Endothelial cell (in vitro differentiated cells): ENCODE measurements around the gene TEC. TPM values are rescaled to one million over a fixed set of nuclear protein-coding genes. Genes with fewer than 3 reads are reported as not detected.

Experiments used
- DNase-seq: peaks from one replicate; pipeline ENCODE4 v3.0.0; 2021; ENCODE audit warnings: low spot score
- H3K27ac Mint-ChIP-seq: one replicate; pipeline ENCODE4 v1.8.0; 2021; ENCODE audit warnings: mixed read lengths, inconsistent platforms; ENCODE audit not compliant: unreplicated experiment
- H3K27me3 Mint-ChIP-seq: one replicate; pipeline ENCODE4 v1.8.0; 2021; ENCODE audit warnings: mild to moderate bottlenecking, moderate library complexity, mixed read lengths, inconsistent platforms; ENCODE audit not compliant: unreplicated experiment
- H3K36me3 Mint-ChIP-seq: one replicate; pipeline ENCODE4 v1.8.0; 2021; ENCODE audit warnings: mild to moderate bottlenecking, low read depth, mixed read lengths, inconsistent platforms; ENCODE audit not compliant: unreplicated experiment
- H3K4me1 Mint-ChIP-seq: one replicate; pipeline ENCODE4 v1.8.0; 2021; ENCODE audit warnings: mild to moderate bottlenecking, mixed read lengths, inconsistent platforms; ENCODE audit not compliant: unreplicated experiment
- H3K4me3 Mint-ChIP-seq: one replicate; pipeline ENCODE4 v1.8.0; 2021; ENCODE audit warnings: mild to moderate bottlenecking, mixed read lengths, inconsistent platforms; ENCODE audit not compliant: unreplicated experiment
- H3K9me3 Mint-ChIP-seq: one replicate; pipeline ENCODE4 v1.8.0; 2021; ENCODE audit warnings: mixed read lengths, inconsistent platforms; ENCODE audit not compliant: unreplicated experiment
- total RNA-seq: library from RNA; stranded (reverse); fragmentation: NEBNext Ultra II Directional; extraction: Animal tissue kit (Norgen Biotek cat#: 25700); gene quantifications from one replicate; pipeline ENCODE4 v1.2.1, GENCODE V29; 2021; ENCODE audit not compliant: unreplicated experiment
- TF ChIP-seq, protein P1 (sequence below): fragments of 200-600 bp; sonication (generic); IDR thresholded peaks from one replicate; pipeline ENCODE4 v1.5.0; 2021; ENCODE audit warnings: antibody characterized with exemption; ENCODE audit not compliant: unreplicated experiment

The TEC gene
- total RNA-seq, 1 donor from 2014 or later: 1.9 TPM

DNA sequence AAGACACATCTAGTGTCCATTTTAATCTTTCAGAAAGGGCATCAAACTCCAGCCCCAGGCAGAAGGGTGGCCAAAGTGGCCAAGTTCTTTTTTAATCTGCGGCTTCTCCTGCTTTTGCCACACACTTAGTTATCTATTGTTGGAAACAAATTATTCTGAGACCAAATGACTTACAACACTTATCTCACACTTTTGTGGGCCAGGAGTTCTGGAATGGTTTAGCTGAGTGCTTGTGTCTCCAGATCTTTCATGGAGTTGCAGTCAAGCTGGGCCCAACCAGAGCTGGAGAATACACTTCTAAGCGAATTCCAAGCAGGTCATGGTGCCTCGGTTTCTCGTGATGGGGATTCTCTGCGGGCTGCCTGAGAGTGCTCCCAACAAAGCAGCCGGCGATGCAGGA, 139.5 kb downstream of the TEC start:
- TF ChIP-seq, protein P1, sequence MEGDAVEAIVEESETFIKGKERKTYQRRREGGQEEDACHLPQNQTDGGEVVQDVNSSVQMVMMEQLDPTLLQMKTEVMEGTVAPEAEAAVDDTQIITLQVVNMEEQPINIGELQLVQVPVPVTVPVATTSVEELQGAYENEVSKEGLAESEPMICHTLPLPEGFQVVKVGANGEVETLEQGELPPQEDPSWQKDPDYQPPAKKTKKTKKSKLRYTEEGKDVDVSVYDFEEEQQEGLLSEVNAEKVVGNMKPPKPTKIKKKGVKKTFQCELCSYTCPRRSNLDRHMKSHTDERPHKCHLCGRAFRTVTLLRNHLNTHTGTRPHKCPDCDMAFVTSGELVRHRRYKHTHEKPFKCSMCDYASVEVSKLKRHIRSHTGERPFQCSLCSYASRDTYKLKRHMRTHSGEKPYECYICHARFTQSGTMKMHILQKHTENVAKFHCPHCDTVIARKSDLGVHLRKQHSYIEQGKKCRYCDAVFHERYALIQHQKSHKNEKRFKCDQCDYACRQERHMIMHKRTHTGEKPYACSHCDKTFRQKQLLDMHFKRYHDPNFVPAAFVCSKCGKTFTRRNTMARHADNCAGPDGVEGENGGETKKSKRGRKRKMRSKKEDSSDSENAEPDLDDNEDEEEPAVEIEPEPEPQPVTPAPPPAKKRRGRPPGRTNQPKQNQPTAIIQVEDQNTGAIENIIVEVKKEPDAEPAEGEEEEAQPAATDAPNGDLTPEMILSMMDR: no peak
- Mint-ChIP-seq H3K9me3 (no peaks in the 10 kb centered on the region), H3K27me3 (no peaks in the 10 kb centered on the region), H3K27ac (no peak overlapping the region), H3K4me1 (no peaks in the 10 kb centered on the region), H3K4me3 (no peak overlapping the region), H3K36me3 (no peaks in the 10 kb centered on the region)
- DNase-seq: no peak

DNA sequence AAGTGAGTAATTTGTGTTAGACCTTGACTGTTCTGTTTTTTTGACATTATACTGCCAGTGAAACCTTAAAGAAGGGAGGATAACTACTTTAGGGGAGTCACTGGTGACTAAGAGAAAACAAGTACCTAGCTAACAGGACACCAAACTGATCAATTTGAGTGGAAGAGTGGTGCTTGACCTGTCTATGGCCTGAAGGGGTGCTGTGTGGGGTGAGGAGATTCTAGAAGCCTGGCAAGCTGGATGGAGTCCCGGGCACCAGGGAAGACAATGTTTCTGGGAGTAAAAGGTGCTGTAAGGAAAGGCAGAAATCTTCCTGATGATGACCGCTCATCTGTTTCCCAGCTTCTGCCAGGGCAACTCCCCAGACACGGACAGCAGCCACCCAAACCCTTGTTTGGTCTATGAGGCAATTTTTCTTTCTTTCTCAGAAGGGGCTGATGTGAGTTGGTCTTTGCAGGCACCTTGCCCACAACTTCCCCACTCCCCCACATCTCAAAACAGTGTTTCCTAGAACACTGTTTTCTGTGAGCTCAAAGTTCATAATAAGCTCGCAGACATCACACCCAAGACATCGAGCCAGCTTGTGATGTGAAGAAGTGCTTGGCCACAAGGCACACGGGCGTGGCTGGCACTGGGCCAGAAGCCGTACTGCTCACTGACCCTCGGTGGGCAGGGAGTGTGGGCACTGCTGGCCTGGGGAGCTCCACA, 140.2 kb downstream of the TEC start:
- TF ChIP-seq, protein P1: no peak
- DNase-seq: no peak
- no peaks in the 10 kb centered on the region for H3K27me3 Mint-ChIP-seq
- no peaks in the 10 kb centered on the region for H3K36me3 Mint-ChIP-seq
- no peaks in the 10 kb centered on the region for H3K4me1 Mint-ChIP-seq
- H3K4me3 Mint-ChIP-seq: no peak overlapping the region
- H3K9me3 Mint-ChIP-seq: no peaks in the 10 kb centered on the region
- no peak overlapping the region for H3K27ac Mint-ChIP-seq

DNA sequence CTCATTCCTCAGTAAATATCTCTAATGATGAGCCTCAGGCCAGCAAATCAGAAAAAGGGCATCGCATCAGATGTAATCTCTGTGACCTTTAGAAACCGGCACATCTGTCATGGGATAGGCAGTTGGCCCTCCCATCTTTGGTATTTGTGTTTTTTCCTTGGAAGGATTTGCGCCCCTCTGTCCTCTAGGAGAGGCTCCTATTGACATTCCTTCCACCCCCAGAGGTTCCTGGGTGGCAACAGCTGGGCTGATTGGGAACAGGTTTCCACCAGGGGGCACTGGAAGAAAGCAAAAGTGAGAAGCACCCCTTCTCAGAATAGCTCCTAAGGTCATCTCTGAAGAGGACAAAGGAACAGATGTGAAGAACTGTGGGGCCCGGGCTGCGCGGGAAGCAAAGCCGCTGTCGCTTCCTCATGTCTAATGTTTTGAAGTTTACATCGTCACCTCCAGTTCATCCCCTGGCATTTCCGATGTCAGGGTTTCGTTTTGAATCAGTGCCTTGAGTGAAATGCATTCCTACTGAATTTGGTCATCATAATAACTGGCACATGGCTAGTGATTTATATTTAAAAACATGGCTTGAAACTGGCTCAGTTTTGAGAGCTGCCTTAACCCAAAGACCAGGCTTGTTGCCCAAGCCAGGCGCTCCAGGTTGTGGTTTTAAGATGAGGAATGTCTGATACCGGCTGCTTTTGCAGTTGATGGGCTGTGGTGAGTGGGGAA, 141.8 kb downstream of the TEC start:
- Mint-ChIP-seq H3K27ac (peak overlapping the region; percentile 22), H3K36me3 (no peaks in the 10 kb centered on the region), H3K4me1 (no peaks in the 10 kb centered on the region), H3K9me3 (no peaks in the 10 kb centered on the region), H3K27me3 (peaks cover 1% of the 10 kb centered on the region), H3K4me3 (no peak overlapping the region)
- TF ChIP-seq, protein P1: peak; percentile 51
- DNase-seq: peak; percentile 71

DNA sequence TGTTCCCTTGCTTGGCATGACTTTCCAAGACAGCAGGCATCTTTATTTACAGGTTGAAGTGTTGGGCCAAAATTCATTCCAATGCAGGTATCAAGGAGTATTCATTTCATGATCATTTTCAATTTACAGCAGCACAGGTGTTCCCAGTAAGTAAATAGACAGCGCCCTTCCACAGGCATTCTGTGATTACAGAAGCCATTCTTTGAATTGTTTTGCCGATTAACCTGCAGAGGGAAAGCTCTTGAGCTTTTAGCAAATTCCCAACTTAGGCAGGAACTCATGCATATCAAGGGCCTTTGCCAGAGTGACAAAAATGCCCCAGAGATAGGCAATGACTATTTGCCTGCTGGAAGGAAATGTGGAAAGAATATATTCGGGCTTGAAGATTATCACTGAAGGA, 142.4 kb downstream of the TEC start:
- H3K4me1 Mint-ChIP-seq: no peaks in the 10 kb centered on the region
- H3K27ac Mint-ChIP-seq: no peak overlapping the region
- H3K4me3 Mint-ChIP-seq: no peak overlapping the region
- TF ChIP-seq, protein P1: no peak
- peaks cover 1% of the 10 kb centered on the region for H3K27me3 Mint-ChIP-seq
- DNase-seq: no peak
- H3K9me3 Mint-ChIP-seq: no peaks in the 10 kb centered on the region
- no peaks in the 10 kb centered on the region for H3K36me3 Mint-ChIP-seq

DNA sequence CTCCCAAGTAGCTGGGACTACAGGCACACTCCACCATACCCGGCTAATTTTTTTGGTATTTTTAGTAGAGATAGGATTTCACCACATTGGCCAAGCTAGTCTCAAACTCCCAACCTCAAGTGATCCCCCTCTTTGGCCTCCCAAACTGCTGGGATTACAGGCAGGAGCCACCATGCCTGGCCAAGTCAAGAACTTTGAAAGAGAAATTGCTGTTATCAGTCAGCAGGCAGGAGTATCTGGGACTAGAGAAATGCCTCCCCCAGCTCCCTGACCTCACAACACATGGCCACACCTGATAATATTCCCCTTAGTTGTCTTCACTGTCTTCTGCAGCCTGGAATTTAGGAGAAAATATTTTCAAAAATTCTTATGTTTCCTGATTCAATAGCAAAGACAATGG, 143.0 kb downstream of the TEC start:
- DNase-seq: no peak
- Mint-ChIP-seq H3K36me3 (no peaks in the 10 kb centered on the region), H3K27ac (no peak overlapping the region), H3K4me3 (no peak overlapping the region), H3K4me1 (no peaks in the 10 kb centered on the region), H3K9me3 (no peaks in the 10 kb centered on the region), H3K27me3 (peaks cover 1% of the 10 kb centered on the region)
- TF ChIP-seq, protein P1: no peak
